Adrenal gland (tissue), 12 donors: Measurements from ENCODE around the gene NR5A1. TPM values are rescaled to one million over a fixed set of nuclear protein-coding genes. Genes with fewer than 3 reads are reported as not detected.

Experiments
- DNase-seq, 7 donors: peaks; one replicate each; pipeline ENCODE4 v3.0.0-alpha.2; 2019 to 2020
- H3K27ac ChIP-seq, 5 donors: fragments of 200-600 bp; sonication (generic) in 4 of 5; 1 replicate in 3 of 5; 2 replicates in 2 of 5; pipeline versions ENCODE4 v1.5.1 to v1.8.0; 2016 to 2020; ENCODE audit warnings: mild to moderate bottlenecking in 1 of 5
- H3K27me3 ChIP-seq: fragments of 200-600 bp; 2 replicates; pipeline ENCODE4 v1.8.0; 2021
- H3K36me3 ChIP-seq, 2 donors: fragments of 200-600 bp; replicated peaks in 1 of 2; 1 replicate in 1 of 2; 2 replicates in 1 of 2; pipeline versions ENCODE4 v1.5.1 to v1.8.0; 2018 to 2022
- H3K4me1 ChIP-seq, 2 donors: fragments of 200-600 bp; replicated peaks in 1 of 2; 1 replicate in 1 of 2; 2 replicates in 1 of 2; pipeline versions ENCODE4 v1.5.1 to v1.8.0; 2018 to 2021
- H3K4me3 ChIP-seq, 4 donors: fragments of 200-600 bp; sonication (generic) in 3 of 4; one replicate each; pipeline ENCODE4 v1.5.1; 2016 to 2018
- H3K9me3 ChIP-seq, 3 donors: fragments of 200-600 bp; sonication (generic) in 1 of 3; replicated peaks in 1 of 3; 1 replicate in 2 of 3; 2 replicates in 1 of 3; pipeline versions ENCODE4 v1.5.1 to v1.8.0; 2016 to 2021
- CTCF ChIP-seq, 6 experiments: fragments of 450-650 bp in 4 of 6; fragments of 200-600 bp in 2 of 6; sonication (generic) in 1 of 6; IDR thresholded peaks; 1 replicate in 5 of 6; 2 replicates in 1 of 6; pipeline versions ENCODE4 v1.5.1 to v1.8.0; 2016 to 2021; ENCODE audit warnings: antibody characterized with exemption in 6 of 6, mild to moderate bottlenecking in 2 of 6, moderate library complexity in 1 of 6
- POLR2A ChIP-seq, 2 donors: fragments of 450-650 bp; IDR thresholded peaks; one replicate each; pipeline ENCODE4 v1.6.1; 2017; ENCODE audit warnings: antibody characterized with exemption in 2 of 2, mild to moderate bottlenecking in 2 of 2, moderate library complexity in 1 of 2
- WGBS, 4 donors: extraction: QIAGEN DNeasy Blood & Tissue Kit in 2 of 4; methylation state at CpG; one replicate each; pipeline versions ENCODE4 v1.1.5 to v1.1.7; 2013 to 2017; 5-methylcytosine and 5-hydroxymethylcytosine counted together
- intact Hi-C, 2 donors: fragments of 100-400 bp; cut with DNase I; formaldehyde crosslinking; loops; one replicate each; pipeline versions ENCODE4 v1.14.1 to v1.15.0; 2022 to 2023
- polyA plus RNA-seq, 3 donors: library from polyadenylated mRNA; stranded (reverse); fragments of 200-250 nt in 2 of 3; fragments of 350-450 nt in 1 of 3; fragmentation: Illumina TruSeq in 1 of 3; extraction: RNeasy Lipid Tissue Mini Kit (QIAGEN cat#74804) in 1 of 3; gene quantifications; one replicate each; pipeline ENCODE4 v1.2.3, GENCODE V29; 2013 to 2014
- total RNA-seq, 9 donors: library from RNA; depleted of rRNA in 4 of 9; stranded (reverse); fragments of >200 nt in 4 of 9; fragments of 120-200 nt in 1 of 9; fragmentation: NEBNext Ultra II Directional in 1 of 9; extraction: Animal tissue kit (Norgen Biotek cat#: 25700) in 1 of 9; gene quantifications; one replicate each; pipeline versions ENCODE4 v1.1.0 to v1.2.4, GENCODE V29; 2013 to 2023
- donor health status: healthy with polysubstance abuse.
- donor health status: Bipolar disorder and iron deficiency.
- donor health status: DM: yes; HTN: yes; CAD: no.
- donor health status: DM: no; HTN: no; CAD: no.
- donor health status: DM: no; HTN: no; CAD: no.
- donor health status: DM: yes; HTN: yes; CAD: no.

NR5A1 gene
- total and polyA plus RNA-seq, 12 donors: 110 to 637 (median 216) TPM

- intact Hi-C loops: no loop called here
- H3K27me3 ChIP-seq: no peaks in the 10 kb centered on the region
- no peak overlapping the region for H3K4me3 ChIP-seq
- no peaks in the 10 kb centered on the region for H3K9me3 ChIP-seq
- peaks cover 16 to 18% of the 10 kb centered on the region in 2 donors for H3K4me1 ChIP-seq
- WGBS, 4 donors: 58 to 70% (median 63%) methylated on average over 10 to 17 of the region's 17 CpGs
- H3K27ac ChIP-seq: peak overlapping the region in 1 of 5 donors; percentile 68
- DNase-seq: peak in 1 of 7 donors; percentile 10
- H3K36me3 ChIP-seq: no peaks in the 10 kb centered on the region
- no peak for TF ChIP-seq CTCF (IDR thresholded peaks at IDR 0.05)
- no peak for TF ChIP-seq POLR2A (IDR thresholded peaks at IDR 0.05)
Measured at GRCh38 chr9:124486778-124487259, 20.4 kb downstream of the NR5A1 start.

GRCh38 chr9:124485936-124486335 lies 21.3 kb downstream of the NR5A1 start:
- no peaks in the 10 kb centered on the region for H3K9me3 ChIP-seq
- intact Hi-C loops: no loop called here
- no peaks in the 10 kb centered on the region for H3K27me3 ChIP-seq
- peaks cover 16 to 20% of the 10 kb centered on the region in 2 donors for H3K4me1 ChIP-seq
- no peak for DNase-seq
- H3K36me3 ChIP-seq: no peaks in the 10 kb centered on the region
- H3K4me3 ChIP-seq: no peak overlapping the region
- TF ChIP-seq POLR2A (IDR thresholded peaks at IDR 0.05): no peak
- TF ChIP-seq CTCF (IDR thresholded peaks at IDR 0.05): no peak
- 46 to 67% (median 63%) methylated on average over 3 to 15 of the region's 15 CpGs for WGBS, 4 donors
- peak overlapping the region in 1 of 5 donors; percentile 34 for H3K27ac ChIP-seq

- peaks cover 19 to 23% of the 10 kb centered on the region in 2 donors for H3K4me1 ChIP-seq
- WGBS, 4 donors: 76 to 96% (median 84%) methylated on average over 4 to 13 of the region's 13 CpGs
Measured at GRCh38 chr9:124485201-124485600, 22.0 kb downstream of the NR5A1 start.

GRCh38 chr9:124483481-124483880 lies 23.7 kb downstream of the NR5A1 start:
- Histone ChIP-seq H3K4me1 (peaks cover 9 to 13% of the 10 kb centered on the region in 2 donors), H3K9me3 (no peaks in the 10 kb centered on the region), H3K36me3 (no peaks in the 10 kb centered on the region), H3K27me3 (no peaks in the 10 kb centered on the region), H3K4me3 (no peak overlapping the region), H3K27ac (no peak overlapping the region)
- 91 to 95% (median 94%) methylated on average over 9 of the region's 9 CpGs for WGBS, 4 donors
- DNase-seq: peak in 5 of 7 donors; percentile 7 to 24 (median 14)
- no peak for TF ChIP-seq CTCF (IDR thresholded peaks at IDR 0.05)
- no peak for TF ChIP-seq POLR2A (IDR thresholded peaks at IDR 0.05)
- intact Hi-C loops: no loop called here

More at GRCh38 chr9:124485201-124485600, 22.0 kb downstream of the NR5A1 start:
- TF ChIP-seq POLR2A (IDR thresholded peaks at IDR 0.05): no peak
- TF ChIP-seq CTCF (IDR thresholded peaks at IDR 0.05): no peak
- Histone ChIP-seq H3K9me3 (no peaks in the 10 kb centered on the region), H3K27ac (no peak overlapping the region), H3K27me3 (no peaks in the 10 kb centered on the region), H3K36me3 (no peaks in the 10 kb centered on the region), H3K4me3 (no peak overlapping the region)
- intact Hi-C loops: no loop called here
- DNase-seq: peak in 2 of 7 donors; percentile 10 to 14
